GM13977 (cell line): ENCODE data around the gene ZNF12.
A peak's percentile ranks its signal among the peaks of the same experiment; 100 is the strongest.

Experiments
- DNase-seq: peaks from one replicate; pipeline ENCODE4 v3.0.0; 2012; ENCODE audit warnings: low spot score
- CTCF ChIP-seq: IDR thresholded peaks from 2 replicates; pipeline ENCODE4 v1.5.1; 2012; ENCODE audit warnings: mild to moderate bottlenecking, control low read depth; ENCODE audit not compliant: insufficient read depth; ENCODE audit errors: extremely low read depth, missing control alignments
- in situ Hi-C: fragments of 300-500 bp; cut with MboI; formaldehyde crosslinking; loops from one replicate; pipeline ENCODE4 v1.12.0; 2022; ENCODE audit warnings: low sequenced_read_pairs, low pct_unique_long_range_greater_than_20kb, mixed read lengths, inconsistent platforms; ENCODE audit not compliant: unreplicated experiment

Gene ZNF12

GRCh38 chr7:6708304-6708703 lies 1.6 kb upstream of the ZNF12 start:
- in situ Hi-C loops: no loop called here
- no peak for TF ChIP-seq CTCF
- DNase-seq: no peak

- DNase-seq: peak; percentile 39
- in situ Hi-C loops: no loop called here
- no peak for TF ChIP-seq CTCF
Observed at GRCh38 chr7:6705959-6706665, 635 bp downstream of the ZNF12 start.

- in situ Hi-C loops: no loop called here
- no peak for DNase-seq
- no peak for TF ChIP-seq CTCF
Observed at GRCh38 chr7:6701860-6702259, 4.9 kb downstream of the ZNF12 start.

- in situ Hi-C loops: no loop called here
- no peak for DNase-seq
- TF ChIP-seq CTCF: no peak
Observed at GRCh38 chr7:6700793-6701192, 6.0 kb downstream of the ZNF12 start.

GRCh38 chr7:6691609-6692106 lies 15.1 kb downstream of the ZNF12 start:
- in situ Hi-C loops: no loop called here
- no peak for DNase-seq
- no peak for TF ChIP-seq CTCF

- in situ Hi-C loops: no loop called here
- DNase-seq: no peak
Observed at GRCh38 chr7:6691103-6691502, 15.6 kb downstream of the ZNF12 start.

More at GRCh38 chr7:6691103-6691502, 15.6 kb downstream of the ZNF12 start:
- no peak for TF ChIP-seq CTCF
